ENCODE results near the gene OR4N2.
"Not testable (repeated sequence)": the region's sequence is repeated elsewhere in the genome, so short reads cannot be mapped to it uniquely, and the experiment has no call there.

OR4N2 gene

DNA sequence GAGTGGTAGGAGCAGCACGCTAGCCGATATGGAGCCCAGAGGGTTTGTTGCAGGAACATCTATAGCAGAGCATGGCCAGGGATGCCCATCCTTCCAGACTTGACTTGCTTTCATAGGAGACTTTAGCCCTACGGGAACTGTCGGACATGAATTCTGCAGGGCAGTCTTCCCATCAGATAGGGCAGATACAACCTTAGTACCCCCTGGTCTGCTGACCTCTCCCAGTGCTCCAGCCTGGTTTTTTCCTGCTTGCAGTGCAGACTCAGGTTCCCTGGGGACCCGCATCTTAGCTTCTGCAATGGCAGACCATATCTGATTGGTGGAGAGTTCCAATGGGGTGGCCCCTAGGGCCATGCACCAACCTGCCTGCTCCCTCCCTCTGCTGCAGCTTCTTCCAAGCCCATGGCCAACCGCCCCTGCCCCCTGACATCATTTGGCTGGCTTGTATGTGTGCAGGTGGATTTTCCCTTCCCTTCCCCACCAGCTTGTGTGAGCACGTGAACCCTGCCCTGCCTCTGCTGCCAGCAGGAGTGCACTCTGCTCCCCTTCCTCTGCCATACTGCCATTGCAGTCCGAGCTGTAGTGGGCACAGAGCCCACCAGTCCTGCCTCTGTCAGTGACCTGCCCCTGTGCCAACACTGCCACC is 30.8 kb downstream of the OR4N2 start:
- not testable (repeated sequence) for DNase-seq (ENCODE audit: low read depth in 2 of 2)

DNA sequence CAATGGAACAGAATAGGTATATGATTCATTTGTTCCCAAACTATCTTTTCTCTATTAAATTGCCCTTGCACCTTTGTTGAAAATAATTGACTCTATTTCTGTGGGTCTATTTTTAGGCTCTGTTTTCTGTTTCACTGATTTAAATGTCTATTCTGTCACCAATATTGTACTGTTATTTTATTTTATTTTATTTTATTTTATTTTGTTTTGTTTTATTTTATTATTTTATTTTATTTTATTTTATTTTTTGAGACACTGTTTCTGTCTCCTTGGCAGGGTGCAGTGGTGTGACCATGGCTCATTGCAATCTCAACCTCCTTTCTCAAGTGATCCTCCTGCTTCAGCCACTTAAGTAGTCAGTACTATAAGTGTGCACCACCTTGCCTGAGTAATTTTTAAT is 34.9 kb downstream of the OR4N2 start:
- DNase-seq (ENCODE audit: low read depth in 2 of 2) = no peak

DNA sequence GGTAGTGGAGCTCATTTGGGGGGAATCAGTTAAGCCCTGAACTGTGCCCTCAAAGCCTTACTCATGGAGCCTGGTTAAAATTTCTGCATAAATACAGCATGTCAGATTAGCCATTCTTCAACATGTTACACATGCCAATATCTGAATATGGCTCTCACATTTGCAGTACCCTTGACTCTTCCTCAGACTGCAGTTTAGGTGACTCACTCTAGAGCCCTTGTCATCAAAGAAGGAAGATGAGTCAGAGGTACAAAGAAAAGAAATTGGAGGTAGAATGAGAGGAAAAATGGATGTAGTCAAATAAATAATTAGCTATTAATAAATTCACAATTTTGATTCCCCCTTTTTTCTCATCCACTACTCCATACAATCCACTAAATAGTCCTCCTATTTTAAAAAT is 47.8 kb downstream of the OR4N2 start:
- no peak for DNase-seq (ENCODE audit: low read depth in 2 of 2)

DNA sequence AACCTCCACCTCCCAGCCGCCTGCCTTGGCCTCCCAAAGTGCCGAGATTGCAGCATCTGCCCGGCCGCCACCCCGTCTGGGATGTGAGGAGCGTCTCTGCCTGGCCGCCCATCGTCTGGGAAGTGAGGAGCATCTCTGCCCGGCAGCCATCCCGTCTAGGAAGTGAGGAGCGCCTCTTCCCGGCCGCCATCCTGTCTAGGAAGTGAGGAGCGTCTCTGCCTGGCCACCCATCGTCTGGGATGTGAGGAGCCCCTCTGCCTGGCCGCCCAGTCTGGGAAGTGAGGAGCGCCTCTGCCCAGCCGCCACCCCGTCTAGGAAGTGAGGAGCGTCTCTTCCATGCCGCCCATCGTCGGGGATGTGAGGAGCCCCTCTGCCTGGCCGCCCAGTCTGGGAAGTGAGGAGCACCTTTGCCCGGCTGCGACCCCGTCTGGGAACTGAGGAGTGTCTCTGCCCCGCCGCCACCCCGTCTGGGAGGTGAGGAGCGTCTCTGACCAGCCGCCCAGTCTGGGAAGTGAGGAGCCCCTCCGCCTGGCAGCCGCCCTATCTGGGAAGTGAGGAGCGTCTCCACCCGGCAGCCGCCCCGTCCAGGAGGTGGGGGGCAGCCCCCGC is 62.6 kb downstream of the OR4N2 start:
- not testable (repeated sequence) for DNase-seq (ENCODE audit: low read depth in 2 of 2)

DNA sequence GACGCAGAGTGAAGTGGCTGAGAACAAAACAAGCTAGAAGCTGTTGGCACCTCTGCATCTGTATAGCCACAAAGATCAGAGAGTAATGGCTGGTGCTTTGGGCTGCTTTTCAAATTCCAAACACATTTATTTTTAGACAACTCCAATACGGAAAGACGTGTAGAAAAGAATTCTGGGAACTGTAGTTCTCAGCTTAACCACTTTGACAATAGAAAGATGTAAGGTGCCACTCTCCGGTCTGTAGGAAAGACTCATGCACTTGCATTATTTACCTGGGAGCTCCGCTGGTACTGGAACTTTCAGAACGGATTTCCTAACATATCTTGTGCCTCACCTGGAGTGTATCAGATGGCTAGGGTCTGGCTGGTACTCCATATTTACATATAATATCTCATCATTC is 69.6 kb downstream of the OR4N2 start:
- DNase-seq (ENCODE audit: low read depth in 2 of 2) = no peak

DNA sequence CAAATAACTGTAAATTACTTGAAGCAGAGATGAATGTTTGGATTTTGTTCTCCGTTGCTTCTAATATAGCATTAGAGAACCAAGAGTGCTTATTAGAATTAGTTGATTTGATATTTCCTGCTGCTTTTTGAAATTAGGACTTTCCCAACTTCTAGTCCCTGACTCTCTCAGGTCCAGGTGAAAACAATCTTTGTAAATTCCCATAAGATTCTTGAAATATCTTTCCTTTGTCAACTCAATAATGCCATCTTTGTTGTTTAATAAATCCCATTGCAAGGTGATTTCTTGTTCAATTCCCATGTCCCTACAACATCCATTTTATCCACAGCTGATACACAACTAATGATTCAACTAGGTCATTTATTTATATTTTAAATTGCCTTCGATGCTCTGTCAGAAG is 71.3 kb downstream of the OR4N2 start, which contains the start of gene OR4K2:
OR4K2 (plus strand) TSS at position 301 of the 400 bp plus-strand sequence. CDS start 1,126 bp downstream, outside the sequence.
- no peak for DNase-seq (ENCODE audit: low read depth in 2 of 2)

DNA sequence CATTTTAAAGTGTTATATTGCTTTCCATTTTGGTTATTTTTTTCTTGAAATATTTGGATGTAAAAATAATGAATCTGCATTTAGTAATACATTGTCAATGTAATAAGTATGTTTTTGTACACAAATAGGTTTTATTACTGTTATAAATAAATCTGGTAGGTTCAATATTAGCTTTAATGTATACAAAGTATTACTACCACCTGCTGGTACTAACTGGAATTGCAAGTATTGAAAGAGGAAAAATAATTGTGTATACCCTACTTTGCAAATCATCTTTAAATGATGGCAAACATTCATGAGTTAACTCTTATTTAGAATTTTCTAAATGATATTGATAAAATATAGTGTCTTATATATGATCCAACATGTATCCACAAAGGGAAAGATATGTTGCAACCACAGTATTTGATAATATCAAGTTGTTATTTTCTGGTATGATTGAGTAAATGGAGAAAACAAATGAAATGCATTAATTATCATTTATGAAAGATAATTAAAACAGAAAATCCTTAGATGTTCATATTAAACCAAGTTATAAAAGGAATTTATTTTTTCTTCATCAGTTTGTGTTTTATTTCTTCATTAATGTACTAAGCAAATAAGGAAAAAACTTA is 74.6 kb downstream of the OR4N2 start:
- DNase-seq (ENCODE audit: low read depth in 2 of 2) = no peak
